ENCODE data around the gene NOL6.

The NOL6 gene

DNA sequence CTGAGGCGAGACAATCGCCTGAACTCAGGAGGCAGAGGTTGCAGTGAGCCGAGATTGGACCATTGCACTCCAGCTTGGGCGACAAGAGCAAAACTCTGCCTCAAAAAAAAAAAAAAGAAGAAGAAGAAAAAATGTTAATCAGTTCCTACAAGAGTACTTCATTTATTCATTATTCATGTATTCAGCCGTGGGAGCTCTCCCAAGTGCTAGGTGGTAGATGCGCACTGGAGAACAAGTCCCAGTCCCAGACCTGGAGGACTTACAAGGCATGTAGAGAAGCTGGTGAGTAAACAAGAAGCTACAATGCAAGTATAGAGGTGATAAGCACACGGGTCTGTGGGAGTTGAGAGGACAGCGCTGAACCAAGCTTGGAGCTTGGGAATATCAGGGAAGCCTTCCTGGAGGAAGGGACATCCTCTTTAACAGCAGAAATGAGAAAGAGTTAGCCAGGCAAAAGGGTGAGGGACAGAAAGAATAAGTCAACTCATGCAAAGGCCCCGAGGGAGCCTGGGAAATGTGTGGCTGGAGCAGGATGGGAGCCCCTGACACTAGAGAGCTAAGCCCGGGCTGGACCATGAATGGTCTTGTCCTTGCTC, 53.9 kb downstream of the NOL6 start:
- no peak for DNase-seq
- no peak for TF ChIP-seq GATA1 (IDR thresholded peaks at IDR 0.05; ENCODE audit: low read depth, low read length)
- TF ChIP-seq POLR2A (IDR thresholded peaks at IDR 0.05; ENCODE audit: low read length) = no peak

DNA sequence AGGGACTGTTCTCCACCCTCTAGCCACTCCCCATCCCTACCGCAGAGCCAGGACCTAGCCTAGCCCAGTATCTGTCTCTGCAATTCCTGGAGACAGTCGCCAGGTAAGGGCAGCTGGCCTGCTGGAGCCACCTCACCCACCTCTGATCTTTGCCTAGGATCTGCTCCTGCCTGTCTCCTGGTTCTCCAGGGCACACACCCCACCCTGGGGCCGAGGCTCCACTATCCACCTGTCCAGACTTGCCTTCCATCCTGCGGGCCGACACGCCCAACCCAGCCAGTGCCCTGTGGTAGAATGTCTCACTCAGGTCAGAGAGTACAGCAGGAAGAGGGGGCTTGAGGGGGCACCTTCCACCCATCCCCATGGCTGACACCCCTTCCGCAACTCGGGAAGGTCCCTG, 55.6 kb downstream of the NOL6 start:
- no peak for DNase-seq
- no peak for TF ChIP-seq POLR2A (IDR thresholded peaks at IDR 0.05; ENCODE audit: low read length)
- TF ChIP-seq GATA1 (IDR thresholded peaks at IDR 0.05; ENCODE audit: low read depth, low read length) = no peak

DNA sequence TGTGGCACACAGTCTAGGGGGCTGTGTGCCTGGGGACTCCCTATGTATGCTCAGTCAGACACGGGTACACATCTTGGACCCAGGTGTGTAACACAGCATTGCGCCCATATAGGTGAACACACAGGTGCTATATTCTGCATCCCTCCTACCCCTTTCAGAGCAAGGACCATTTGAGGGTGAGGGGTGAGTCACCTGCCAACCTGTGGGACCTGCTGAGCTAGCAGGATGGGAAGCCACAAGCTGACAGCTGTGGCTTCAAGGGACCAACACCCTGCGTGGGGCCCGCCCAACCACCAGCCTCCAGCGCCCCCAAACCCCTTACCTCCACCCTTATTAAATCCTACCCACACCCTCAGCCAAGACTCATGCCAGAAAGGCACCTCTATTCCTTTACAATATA, 56.7 kb downstream of the NOL6 start:
- DNase-seq = no peak
- TF ChIP-seq GATA1 (IDR thresholded peaks at IDR 0.05; ENCODE audit: low read depth, low read length) (no peak), POLR2A (IDR thresholded peaks at IDR 0.05; ENCODE audit: low read length) (no peak)

DNA sequence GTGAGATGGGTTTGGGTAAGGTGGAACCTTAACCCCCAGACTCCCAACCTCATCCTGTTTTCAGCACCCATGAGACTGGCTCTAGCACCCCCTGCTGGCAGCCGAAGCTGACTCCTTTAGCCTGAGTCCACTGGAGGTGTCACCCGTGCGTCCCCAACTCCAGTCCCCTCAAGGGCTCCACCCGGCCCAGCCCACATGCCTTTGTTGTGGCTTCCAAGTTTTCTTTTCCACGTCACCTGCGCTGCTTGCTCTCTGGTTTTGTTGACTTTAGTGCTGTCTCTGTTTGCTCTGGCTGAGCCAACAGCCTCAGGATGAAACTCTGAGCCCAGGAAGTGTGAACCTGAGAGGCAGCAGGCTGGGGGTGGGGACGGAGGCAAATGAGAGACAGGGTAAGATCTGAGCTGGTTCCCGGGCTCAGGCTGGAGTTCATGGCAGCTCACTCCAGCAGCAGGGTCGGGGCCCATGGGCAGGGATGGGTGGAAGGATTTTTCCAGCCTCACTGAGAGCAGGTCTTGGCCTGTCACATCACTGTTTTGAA, 58.2 kb downstream of the NOL6 start:
- no peak for TF ChIP-seq POLR2A (IDR thresholded peaks at IDR 0.05; ENCODE audit: low read length)

DNA sequence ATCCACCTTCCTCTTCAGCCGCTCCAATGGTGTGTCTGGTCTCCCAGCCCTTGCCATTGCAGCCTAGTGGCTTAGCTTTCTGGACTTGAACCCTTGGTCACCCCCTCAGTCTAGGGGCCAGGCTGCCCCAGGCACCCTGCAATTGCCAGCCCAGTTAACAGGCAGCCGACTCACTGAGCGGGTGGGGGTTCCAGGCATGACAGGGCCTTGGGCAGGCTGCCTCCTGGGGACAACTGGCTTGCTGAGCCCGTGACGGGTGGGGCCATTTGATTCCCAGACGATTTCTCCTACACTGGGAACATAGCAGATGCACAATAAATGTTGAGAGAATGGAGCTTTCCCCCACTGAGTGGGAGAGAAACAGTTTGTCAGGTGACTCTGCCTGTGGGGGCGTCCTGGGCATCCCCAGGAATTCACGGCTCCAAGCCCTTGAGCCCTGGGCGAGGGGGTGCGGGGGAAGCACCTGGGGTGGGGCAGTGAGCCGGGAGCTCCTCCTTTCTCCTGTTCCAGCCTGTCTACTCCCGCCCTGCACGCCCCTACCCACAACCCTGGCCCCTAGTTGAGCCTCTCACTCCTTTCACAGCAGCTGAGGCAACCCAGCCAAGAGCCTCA, 58.7 kb downstream of the NOL6 start:
- TF ChIP-seq POLR2A (IDR thresholded peaks at IDR 0.05; ENCODE audit: low read length) = no peak
- no peak for TF ChIP-seq GATA1 (IDR thresholded peaks at IDR 0.05; ENCODE audit: low read depth, low read length)
- DNase-seq = peak; percentile 31 to 61

More for the DNA sequence above, 58.2 kb downstream of the NOL6 start:
- peak; percentile 70 to 79 for DNase-seq

DNA sequence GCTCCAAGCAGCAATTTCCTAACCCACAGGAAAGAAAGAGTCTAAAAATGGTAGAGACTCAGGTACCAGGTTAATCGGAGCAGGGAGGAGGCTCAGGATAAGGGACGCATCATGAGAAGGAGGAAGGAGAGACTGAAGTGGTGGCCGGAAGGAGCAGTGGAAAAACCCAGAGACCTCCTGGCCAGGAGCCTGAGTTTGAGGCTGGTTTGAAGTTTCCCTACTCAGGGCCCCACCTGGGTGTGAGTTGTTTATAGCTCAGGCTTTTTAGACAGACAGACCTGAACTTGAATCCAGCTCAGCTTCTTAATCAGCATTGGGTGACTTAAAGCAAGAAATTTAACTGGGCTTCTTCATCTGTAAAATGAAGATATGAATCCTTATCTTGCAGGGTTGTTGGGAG, 59.5 kb downstream of the NOL6 start:
- DNase-seq = peak; percentile 48 to 51
- TF ChIP-seq GATA1 (IDR thresholded peaks at IDR 0.05; ENCODE audit: low read depth, low read length) (no peak), POLR2A (IDR thresholded peaks at IDR 0.05; ENCODE audit: low read length) (no peak)

Measured in erythroblast (primary cell).